Mammary epithelial cell (primary cell): ENCODE measurements around the gene CRELD2.

Source experiments
- CTCF ChIP-seq, 2 donors: IDR thresholded peaks in 1 of 2; conservative IDR thresholded peaks in 1 of 2; 2 replicates each; pipeline ENCODE4 v1.5.1; 2011 to 2012; ENCODE audit warnings: inconsistent platforms in 2 of 2, low read length in 2 of 2, mild to moderate bottlenecking in 2 of 2, control low read depth in 1 of 2, low read depth in 1 of 2; ENCODE audit not compliant: insufficient read depth in 1 of 2; ENCODE audit errors: extremely low read depth in 1 of 2
- EZH2 ChIP-seq: IDR thresholded peaks from 2 replicates; pipeline ENCODE4 v1.6.1; 2012; ENCODE audit warnings: low read length, inconsistent platforms, borderline replicate concordance

GRCh38 chr22:49922926-49923325 lies 4.5 kb downstream of the CRELD2 start:
- TF ChIP-seq CTCF (conservative IDR thresholded peaks at IDR 0.05 in 1 of 2, IDR thresholded peaks at IDR 0.05 in 1 of 2; ENCODE audit: extremely low read depth in 1 of 2, insufficient read depth in 1 of 2, low read depth in 1 of 2, low read length in 2 of 2), result no peak
- no peak for TF ChIP-seq EZH2
